ENCODE data around the gene DGCR6L.
"Not testable (repeated sequence)": the region's sequence is repeated elsewhere in the genome, so short reads cannot be mapped to it uniquely, and the experiment has no call there.

Gene DGCR6L

GRCh38 chr22:20319745-20320658, at the start of gene DGCR6L:
Gene DGCR6L (minus strand): TSS chr22:20320060. CDS start chr22:20319988, 72 bp downstream.
- peak; percentile 95 for DNase-seq

- peak; percentile 11 for DNase-seq
Measured at GRCh38 chr22:20368875-20369274, 49.0 kb upstream of the DGCR6L start.

DNA sequence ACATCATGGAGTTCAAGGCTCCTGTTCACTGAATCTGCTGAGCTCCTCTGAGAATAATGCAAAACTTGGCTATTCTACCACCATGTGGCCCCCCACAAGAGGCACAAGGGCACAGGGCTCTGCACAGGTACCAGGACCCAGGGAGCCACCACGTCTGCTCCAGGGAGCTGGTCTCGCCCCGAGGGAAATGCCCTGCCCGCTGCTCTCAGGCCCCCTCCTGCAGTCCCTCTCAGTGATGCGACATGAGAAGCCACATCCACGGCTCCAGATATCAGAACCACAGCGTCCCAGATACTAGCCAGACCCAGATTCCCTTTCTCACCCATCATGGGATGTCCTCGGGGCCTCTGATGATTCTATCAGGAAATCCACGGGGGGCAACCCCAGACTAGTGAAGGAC, 47.0 kb upstream of the DGCR6L start:
- peak; percentile 17 for DNase-seq

DNA sequence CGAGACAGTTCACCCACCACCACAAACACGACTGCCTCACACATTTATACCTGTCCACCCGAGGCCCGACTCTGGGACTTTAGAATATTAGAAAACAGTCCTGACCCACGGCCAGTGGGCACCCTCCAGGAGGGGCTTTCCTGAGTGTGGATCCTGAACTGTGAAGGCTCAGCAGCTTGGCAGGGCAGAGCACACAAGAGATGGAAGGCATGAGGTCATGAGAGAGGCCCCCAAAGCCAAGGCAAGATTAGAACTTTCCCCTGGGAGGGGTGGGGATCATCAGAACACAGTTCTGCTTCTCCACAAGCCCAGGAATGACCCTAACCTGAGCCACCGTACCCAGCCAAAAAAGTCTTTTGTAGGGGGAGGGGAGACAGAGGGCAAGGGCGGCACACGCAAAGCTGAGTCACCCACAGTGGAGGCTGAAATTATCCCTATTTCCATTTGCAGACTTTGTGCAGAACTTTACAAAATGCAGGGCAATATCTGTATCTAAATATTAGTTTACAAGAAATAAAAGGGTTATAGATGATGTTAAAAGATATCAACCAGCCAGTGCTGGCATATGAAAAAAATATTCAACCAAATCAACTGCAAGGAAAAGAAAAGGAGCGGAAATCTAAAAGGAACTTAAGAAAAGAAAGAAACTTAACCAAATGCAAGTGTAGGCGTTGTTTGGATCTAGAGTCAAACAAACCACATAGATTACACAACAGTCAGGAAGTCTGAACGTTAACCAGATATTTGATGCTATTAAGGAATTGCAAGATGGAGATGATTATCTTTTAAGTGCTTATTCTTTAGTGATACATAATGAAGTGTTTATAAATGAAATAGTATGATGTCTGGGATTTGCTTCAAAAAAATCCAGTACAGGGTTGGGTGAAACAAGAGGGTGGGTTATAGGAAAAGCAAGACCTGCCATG, 44.7 kb upstream of the DGCR6L start:
- peak; percentile 37 for DNase-seq

DNA sequence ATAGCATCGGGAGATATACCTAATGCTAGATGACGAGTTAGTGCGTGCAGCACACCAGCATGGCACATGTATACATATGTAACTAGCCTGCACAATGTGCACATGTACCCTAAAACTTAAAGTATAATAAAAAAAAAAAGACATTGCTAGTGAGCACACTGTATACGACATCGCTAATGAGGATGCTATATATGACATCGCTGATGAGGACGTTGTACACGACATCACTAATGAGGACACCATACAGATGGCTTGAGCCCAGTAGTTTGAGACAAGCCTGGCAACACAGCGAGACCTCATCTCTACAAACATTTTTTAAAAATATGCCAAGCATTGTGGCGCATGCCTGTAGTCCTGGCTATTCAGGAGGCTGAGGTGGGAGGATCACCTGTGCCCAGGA, 42.5 kb upstream of the DGCR6L start:
- DNase-seq: peak; percentile 16

GRCh38 chr22:20361752-20362229, 41.9 kb upstream of the DGCR6L start:
- peak; percentile 20 for DNase-seq

DNA sequence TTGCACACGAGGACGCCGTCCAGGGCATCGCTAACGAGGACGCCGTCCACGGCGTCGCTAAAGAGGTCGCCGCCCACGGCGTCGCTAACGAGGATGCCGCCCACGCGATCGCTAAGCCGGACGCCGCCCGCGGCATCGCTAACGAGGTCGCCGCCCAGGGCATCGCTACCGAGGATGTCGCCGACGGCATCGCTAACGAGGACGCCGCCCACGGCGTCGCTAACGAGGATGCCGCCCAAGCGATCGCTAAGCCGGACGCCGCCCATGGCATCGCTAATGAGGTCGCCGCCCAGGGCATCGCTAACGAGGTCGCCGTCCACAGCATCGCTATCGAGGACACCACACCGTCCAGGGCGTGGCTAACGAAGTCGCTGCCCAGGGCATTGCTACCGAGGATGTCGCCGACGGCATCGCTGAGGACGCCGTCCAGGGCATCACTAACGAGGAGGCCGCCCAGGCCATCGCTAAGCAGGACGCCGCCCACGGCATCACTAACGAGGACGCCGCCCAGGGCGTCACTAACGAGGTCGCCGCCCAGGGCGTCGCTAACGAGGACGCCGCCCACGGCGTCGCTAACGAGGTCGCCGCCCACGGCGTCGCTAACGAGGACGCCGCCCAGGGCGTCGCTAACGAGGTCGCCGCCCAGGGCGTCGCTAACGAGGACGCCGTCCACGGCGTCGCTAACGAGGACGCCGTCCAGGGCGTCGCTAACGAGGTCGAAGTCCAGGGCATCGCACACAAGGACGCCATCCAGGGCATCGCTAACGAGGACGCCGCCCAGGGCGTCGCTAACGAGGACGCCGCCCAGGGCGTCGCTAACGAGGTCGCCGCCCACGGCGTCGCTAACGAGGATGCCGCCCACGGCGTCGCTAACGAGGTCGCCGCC, 41.2 kb upstream of the DGCR6L start:
- peak; percentile 4 for DNase-seq

DNA sequence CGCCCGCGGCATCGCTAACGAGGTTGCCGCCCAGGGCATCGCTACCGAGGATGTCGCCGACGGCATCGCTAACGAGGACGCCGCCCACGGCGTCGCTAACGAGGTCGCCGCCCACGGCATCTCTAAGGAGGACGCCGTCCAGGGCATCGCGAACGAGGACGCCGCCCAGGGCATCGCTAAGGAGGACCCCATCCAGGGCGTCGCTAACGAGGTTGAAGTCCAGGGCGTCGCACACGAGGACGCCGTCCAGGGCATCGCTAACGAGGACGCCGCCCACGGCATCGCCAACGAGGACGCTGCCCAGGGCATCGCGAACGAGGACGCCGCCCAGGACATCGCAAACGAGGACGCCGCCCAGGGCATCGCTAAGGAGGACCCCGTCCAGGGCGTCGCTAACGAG, 40.4 kb upstream of the DGCR6L start:
- DNase-seq: peak; percentile 8

- DNase-seq: peak; percentile 11
Measured at GRCh38 chr22:20358503-20359239, 38.8 kb upstream of the DGCR6L start.

GRCh38 chr22:20357967-20358366, 38.1 kb upstream of the DGCR6L start:
- peak; percentile 7 for DNase-seq

GRCh38 chr22:20356906-20357305, 37.0 kb upstream of the DGCR6L start:
- not testable (repeated sequence) for DNase-seq

GRCh38 chr22:20355939-20356636, 36.2 kb upstream of the DGCR6L start:
- peak; percentile 9 for DNase-seq

DNA sequence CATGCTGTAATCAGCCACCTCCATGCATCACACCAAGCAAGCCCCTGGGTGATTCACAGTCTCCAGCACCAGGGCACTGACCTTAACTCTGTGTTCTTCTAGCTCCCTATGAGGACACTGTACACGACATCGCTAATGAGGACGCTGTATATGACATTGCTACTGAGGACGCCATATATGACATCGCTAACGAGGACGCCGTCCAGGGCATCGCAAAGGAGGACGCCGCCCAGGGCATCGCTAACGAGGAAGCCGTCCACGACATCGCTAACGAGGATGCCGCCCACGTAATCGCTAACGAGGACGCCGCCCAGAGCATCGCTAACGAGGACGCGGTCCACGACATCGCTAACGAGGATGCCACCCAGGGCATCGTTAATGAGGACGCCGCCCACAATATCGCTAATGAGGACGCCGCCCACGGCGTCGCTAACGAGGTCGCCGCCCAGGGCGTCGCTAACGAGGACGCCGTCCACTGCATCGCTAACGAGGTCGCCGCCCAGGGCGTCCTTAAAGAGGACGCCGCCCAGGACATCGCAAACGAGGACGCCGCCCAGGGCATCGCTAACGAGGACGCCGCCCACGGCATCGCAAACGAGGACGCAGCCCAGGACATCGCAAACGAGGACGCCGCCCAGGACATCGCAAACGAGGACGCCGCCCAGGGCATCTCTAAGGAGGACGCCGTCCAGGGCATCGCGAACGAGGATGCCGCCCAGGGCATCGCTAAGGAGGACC, 34.5 kb upstream of the DGCR6L start:
- peak; percentile 28 for DNase-seq

- not testable (repeated sequence) for DNase-seq
Measured at GRCh38 chr22:20352536-20352935, 32.7 kb upstream of the DGCR6L start.

DNA sequence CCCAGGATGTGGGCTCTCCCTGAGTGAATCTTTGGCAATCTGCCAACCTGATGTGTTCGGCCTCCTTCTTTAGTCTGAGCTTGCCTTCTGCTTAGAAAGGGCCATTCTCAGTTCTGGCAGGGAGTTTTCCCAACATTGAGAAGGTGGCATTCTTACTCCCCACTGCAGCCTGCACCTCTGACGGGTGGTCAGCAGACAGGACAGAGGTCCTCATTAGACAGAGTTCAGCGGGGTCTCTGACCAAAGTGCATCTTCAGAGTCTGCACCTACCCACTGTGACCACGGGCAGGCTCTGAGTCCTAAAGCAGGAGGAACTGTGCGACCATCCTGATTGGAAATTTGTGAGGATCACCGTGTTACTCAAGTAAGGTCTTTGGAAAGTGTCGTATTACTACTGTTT, 26.7 kb upstream of the DGCR6L start:
- DNase-seq: not testable (repeated sequence)

DNA sequence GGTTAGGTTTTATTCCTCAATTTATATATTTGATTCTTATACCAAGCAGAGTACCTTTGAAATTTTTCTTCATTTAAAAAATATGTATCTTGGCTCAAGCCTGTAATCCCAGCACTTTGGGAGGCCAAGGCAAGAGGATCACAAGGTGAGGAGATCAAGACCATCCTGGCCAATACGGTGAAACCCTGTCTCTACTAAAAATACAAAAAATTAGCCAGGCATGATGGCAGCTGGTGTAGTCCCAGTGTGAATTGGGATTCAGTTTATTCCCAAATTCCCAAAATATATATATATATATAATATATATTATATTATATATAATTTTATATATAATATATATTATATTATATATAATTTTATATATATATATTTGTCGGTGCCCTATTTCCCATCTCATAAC, 18.4 kb upstream of the DGCR6L start:
- DNase-seq: not testable (repeated sequence)

- DNase-seq: not testable (repeated sequence)
Measured at GRCh38 chr22:20337807-20338206, 17.9 kb upstream of the DGCR6L start.

GRCh38 chr22:20336561-20336960, 16.7 kb upstream of the DGCR6L start:
- not testable (repeated sequence) for DNase-seq

- peak; percentile 51 for DNase-seq
Measured at GRCh38 chr22:20328569-20328930, 8.7 kb upstream of the DGCR6L start.

- not testable (repeated sequence) for DNase-seq
Measured at GRCh38 chr22:20325996-20326395, 6.1 kb upstream of the DGCR6L start.
